Renal cortex interstitium (tissue), 11 donors: Measurements from ENCODE around the gene LIPC. TPM values are rescaled to one million over a fixed set of nuclear protein-coding genes. Genes with fewer than 3 reads are reported as not detected.

ENCODE experiments used
- DNase-seq, 11 donors: peaks; one replicate each; pipeline ENCODE4 v3.0.0-alpha.2; 2013; ENCODE audit warnings: low read depth in 9 of 11, low spot score in 4 of 11; ENCODE audit errors: extremely low read depth in 1 of 11
- polyA plus RNA-seq, 3 donors: library from polyadenylated mRNA; unstranded; fragments of 120-200 nt; gene quantifications; one replicate each; pipeline ENCODE4 v1.2.1, GENCODE V29; 2013; ENCODE audit not compliant: insufficient read length in 3 of 3

Gene LIPC
- polyA plus RNA-seq, 3 donors: 14.0 to 17.6 (median 15.4) TPM

GRCh38 chr15:58503139-58504027 is 71.6 kb downstream of the LIPC start:
- no peak for DNase-seq

DNA sequence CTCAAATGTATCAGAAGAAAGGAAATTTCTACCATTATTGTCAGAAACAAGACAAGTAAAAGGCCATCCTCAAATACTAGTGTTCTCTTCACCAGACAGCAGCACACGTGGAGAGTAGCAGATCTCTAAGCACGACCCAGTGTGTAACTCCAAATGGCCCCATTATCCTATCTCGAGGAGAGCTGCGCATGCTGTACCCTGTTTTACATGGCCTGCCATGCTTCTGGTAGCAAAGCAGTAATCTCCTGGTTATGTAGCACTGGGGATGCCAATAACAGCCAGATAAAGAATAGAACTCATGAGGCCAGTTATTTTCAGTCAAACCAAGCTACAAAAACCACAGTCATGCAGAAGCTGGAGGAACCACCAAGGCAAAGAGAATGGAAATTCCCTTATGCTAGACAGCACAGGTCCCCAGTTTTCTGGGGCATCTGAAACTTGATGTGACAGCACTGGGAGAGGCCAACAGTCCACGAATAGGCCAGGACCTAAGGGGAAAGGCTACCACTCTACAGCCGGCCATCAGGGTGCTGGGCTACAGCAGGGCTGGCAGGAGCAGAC is 73.0 kb downstream of the LIPC start:
- no peak for DNase-seq

- no peak for DNase-seq
Measured at GRCh38 chr15:58505581-58505980, 73.8 kb downstream of the LIPC start.

- DNase-seq: no peak
Measured at GRCh38 chr15:58506064-58506490, 74.3 kb downstream of the LIPC start.

DNA sequence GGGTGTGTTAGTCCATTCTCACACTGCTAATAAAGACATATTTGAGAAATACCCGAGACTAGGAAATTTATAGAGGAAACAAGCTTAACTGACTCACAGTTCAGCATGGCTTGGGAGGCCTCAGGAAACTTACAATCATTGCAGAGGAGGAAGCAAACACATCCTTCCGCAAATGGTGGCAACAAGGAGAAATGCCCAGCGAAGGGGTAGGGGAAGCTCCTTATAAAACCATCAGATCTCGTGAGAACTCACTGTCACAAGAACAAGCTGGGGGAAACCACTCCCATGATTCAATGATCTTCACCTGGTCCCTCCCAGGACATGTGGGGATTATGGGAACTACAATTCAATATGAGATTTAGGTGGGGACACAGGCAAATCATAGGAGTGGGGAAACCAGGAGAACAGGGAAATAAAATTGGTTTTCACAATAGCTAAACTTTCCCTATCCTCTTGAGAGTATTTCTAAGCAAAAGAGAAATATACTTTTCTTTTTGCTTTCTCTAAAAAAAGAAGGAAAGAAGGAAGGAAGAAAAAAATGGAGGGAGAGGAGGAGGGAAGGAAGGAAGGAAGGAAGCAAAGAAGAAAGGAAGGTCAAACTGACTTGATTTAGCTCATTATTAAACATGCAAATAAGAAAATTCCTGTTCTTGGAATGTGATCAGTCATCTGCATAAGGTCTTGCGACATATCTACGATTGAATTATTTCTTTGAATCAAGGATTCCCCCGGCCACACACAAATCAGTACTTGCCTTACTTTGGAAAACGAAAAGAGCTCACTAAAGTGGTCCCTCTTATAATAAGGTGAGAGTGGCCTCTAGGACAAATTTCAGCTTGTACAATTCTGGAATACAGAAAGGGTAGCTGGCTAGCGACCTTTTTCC is 75.2 kb downstream of the LIPC start:
- DNase-seq: no peak

DNA sequence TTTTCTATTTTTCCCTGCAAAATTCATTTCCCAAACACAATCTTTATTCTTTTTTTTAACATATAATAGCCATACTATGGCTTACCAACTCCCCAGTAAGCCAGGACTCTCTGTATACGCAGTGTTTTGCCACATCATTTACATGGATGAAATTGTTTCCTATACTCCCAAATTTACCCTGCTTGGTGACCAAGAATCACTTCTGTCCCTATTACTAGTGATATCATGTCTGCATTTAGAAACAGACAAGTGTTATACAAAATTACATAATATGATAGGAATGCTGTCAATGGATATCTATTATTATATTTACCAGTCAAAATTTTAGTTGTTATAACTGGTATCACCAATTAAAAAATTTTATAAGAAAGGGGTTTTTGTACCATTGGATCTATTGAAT is 77.8 kb downstream of the LIPC start:
- DNase-seq: no peak

DNA sequence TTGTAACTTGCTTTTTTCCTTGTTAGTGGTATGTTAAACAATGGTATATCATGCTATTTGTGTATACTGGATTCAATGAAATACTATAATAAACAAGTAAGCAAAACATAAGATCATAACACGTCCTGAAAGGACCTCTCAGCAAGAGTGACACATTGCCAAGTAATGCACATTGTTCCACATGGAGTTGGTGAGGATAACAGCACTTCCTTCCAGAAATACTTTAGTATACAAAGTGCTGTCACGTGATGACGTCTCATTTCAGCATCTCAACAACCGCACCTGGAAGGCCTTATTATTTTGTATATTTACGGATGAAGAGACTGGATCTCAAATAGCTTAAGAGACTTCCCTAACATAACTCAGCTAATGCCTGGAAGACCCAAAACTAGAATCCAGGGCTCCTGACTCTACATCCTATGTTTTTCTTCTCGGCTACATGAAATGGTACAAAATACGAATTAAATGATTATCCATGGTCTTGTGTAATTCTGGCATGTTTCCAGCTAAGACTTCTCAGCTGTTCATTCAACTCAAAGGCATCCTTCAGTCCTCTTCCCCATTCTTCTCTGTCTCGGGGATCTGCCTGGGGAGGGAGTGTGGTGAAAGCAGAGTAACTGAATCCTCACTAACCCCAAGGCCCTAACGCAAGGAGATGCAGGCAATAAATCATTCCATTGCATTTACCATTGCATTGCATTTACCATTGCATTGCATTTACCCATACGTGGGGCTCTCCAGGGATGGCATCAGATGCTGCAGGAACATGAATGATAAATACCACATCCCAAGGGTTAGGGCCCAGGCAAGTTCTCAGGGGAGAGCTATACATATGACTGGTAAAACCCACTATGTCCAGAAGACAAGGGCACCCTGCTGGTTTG is 79.2 kb downstream of the LIPC start:
- no peak for DNase-seq

DNA sequence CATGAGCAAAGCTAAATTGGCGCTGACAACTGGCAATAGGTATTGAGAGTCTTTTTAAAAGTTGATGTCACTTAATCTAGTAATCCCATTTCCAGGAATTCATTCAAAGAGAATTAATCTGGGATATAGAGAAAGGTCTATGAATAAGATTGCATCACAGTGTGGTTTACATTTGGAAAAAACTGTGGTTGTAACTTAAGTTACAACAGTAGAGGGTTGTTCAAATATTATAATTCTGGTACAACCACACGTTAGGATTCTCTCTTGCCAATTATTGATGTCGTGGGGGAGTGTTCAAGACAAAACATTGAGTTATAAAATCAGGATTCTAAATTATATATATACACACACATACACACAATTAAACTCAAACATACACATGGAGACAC is 79.8 kb downstream of the LIPC start:
- no peak for DNase-seq

GRCh38 chr15:58512522-58512921 is 80.7 kb downstream of the LIPC start:
- DNase-seq: no peak

- no peak for DNase-seq
Measured at GRCh38 chr15:58513008-58513407, 81.2 kb downstream of the LIPC start.

DNA sequence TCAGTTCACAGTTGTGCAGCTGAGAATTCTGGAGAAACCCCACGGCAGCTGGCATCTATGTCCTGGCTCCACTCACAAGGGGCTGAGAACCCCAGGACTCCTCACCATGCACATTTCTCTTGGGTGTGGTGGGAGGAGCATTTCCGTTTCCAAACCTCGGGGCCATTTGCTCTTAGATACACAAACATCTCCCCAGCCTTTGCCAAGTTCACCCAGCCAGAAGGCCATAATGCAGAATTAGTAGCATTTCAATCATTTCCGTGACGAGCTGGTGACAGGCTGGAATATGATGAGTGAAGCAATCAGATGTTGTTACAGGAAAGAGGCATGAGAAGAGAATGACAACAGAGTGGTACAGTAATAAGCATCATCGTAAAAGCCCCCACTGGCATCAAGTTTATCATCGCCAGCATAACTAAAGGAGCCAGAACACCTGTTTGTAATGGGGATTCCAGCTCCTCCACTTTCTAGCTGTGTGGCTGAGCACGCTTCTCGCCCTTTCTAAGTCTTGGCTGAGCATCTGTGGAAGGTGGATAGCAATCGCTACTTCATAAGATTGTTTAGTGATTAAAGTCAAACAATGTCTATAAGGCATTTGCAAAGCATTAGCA is 82.0 kb downstream of the LIPC start:
- DNase-seq: no peak

DNA sequence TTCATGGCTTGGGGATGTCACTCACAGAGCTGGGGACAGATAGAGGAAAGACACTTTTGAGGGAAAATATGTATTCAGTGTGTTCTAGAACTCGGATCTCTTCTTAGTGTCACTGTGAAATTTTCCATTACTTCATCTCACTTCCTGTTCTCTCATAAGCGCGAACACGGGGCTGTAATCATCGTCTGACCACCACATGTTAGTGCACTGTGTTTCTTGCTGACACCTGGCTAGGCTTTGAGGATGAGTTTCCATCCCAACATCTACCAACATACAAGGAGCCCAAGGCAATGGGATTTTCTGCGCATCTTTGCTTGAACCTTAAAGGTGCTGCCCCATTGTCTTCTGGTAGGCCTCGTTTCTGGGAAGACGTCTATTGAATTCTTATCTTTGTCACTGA is 84.0 kb downstream of the LIPC start:
- DNase-seq: no peak

GRCh38 chr15:58517252-58517681 is 85.5 kb downstream of the LIPC start:
- no peak for DNase-seq

- DNase-seq: no peak
Measured at GRCh38 chr15:58517682-58518525, 86.1 kb downstream of the LIPC start.

- no peak for DNase-seq
Measured at GRCh38 chr15:58518626-58519025, 86.8 kb downstream of the LIPC start.

DNA sequence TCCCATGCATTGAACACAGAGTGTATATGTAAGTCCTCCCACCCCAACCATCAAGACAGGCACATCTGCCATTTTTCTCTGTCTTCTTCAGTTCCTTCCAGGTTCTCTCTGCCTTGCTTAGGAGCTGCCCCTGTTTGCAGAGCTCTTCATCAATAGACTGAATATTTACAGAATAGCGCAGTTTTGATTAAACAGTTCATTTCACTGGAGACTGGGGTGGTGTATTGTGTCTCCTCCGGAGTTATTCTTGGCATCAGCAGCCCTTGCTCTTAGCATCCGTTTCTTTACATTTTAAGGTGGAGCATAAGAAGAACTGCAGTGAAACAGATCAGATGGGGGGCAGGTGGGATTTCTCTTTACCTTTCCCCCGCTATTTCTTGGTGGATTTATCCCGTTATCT is 87.7 kb downstream of the LIPC start:
- DNase-seq: no peak

- peak in 1 of 11 donors; percentile 34 for DNase-seq
Measured at GRCh38 chr15:58520464-58520863, 88.7 kb downstream of the LIPC start.

DNA sequence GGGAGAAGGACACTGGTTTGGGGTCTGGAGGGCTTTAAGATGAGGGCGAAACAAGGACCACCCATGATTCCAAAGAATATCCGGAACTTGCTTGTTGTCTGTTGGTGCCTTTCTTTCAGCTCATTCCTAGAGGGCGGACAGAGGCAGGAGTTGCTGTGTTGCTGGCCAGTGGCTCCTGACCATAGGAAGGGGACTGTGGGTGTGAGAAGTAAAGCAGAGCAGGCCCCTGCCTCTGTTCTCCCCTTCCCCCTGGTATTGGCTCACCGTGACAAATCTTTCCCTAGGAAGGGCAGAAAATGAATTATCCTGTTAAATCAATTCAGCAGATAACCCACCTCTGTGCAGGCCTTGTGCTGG is 89.1 kb downstream of the LIPC start:
- DNase-seq: no peak
